Esophagus (tissue), 2 donors: ENCODE measurements around the gene TIMM13. TPM values are rescaled to one million over a fixed set of nuclear protein-coding genes. Genes with fewer than 3 reads are reported as not detected.
A peak's percentile ranks its signal among the peaks of the same experiment; 100 is the strongest.
"Not testable (repeated sequence)": the region's sequence is repeated elsewhere in the genome, so short reads cannot be mapped to it uniquely, and the experiment has no call there.

Source experiments
- H3K27ac ChIP-seq, 2 donors: one replicate each; pipeline ENCODE4 v1.5.1; 2013; ENCODE audit warnings: low read depth in 2 of 2, mild to moderate bottlenecking in 2 of 2, inconsistent platforms in 1 of 2, low read length in 1 of 2, moderate library complexity in 1 of 2
- H3K27me3 ChIP-seq, 2 donors: one replicate each; pipeline ENCODE4 v1.6.1; 2013; ENCODE audit warnings: low read length in 2 of 2, control low read depth in 1 of 2, mild to moderate bottlenecking in 1 of 2; ENCODE audit not compliant: insufficient read depth in 2 of 2, control insufficient read depth in 1 of 2
- H3K36me3 ChIP-seq, 2 donors: one replicate each; pipeline ENCODE4 v1.6.1; 2013; ENCODE audit warnings: low read length in 1 of 2; ENCODE audit not compliant: control insufficient read depth in 2 of 2, insufficient read depth in 2 of 2
- H3K4me1 ChIP-seq, 2 donors: one replicate each; pipeline ENCODE4 v1.6.1; 2013; ENCODE audit warnings: low read length in 1 of 2; ENCODE audit not compliant: control insufficient read depth in 2 of 2, insufficient read depth in 2 of 2
- H3K4me3 ChIP-seq, 2 donors: one replicate each; pipeline ENCODE4 v1.5.1; 2013; ENCODE audit warnings: low read length in 2 of 2, mild to moderate bottlenecking in 2 of 2, low read depth in 1 of 2, moderate library complexity in 1 of 2
- H3K9me3 ChIP-seq, 2 donors: one replicate each; pipeline ENCODE4 v1.6.1; 2013; ENCODE audit warnings: mild to moderate bottlenecking in 2 of 2, low read depth in 1 of 2, low read length in 1 of 2, moderate library complexity in 1 of 2; ENCODE audit not compliant: control insufficient read depth in 2 of 2, insufficient read depth in 1 of 2
- WGBS, 2 donors: extraction: QIAGEN DNeasy Blood & Tissue Kit; methylation state at CpG; one replicate each; pipeline ENCODE4 v1.1.7; 2013; 5-methylcytosine and 5-hydroxymethylcytosine counted together
- polyA plus RNA-seq, 2 donors: library from polyadenylated mRNA; stranded (reverse); fragments of 200-250 nt; gene quantifications; one replicate each; pipeline ENCODE4 v1.2.3, GENCODE V29; 2013
- donor health status: healthy with polysubstance abuse.
- donor health status: Bipolar disorder and iron deficiency.

The TIMM13 gene
- 10 to 100 TPM; 52.0 to 86.8 TPM for polyA plus RNA-seq

- Histone ChIP-seq H3K36me3 (peaks cover 0 to 32% of the 10 kb centered on the region in 2 donors), H3K9me3 (no peaks in the 10 kb centered on the region), H3K27ac (peak within 1 kb of the TSS; percentile 95 to 99), H3K4me3 (peak within 1 kb of the TSS; percentile 90 to 91), H3K4me1 (peaks cover 10 to 21% of the 10 kb centered on the region in 2 donors), H3K27me3 (no peaks in the 10 kb centered on the region)
- WGBS, 2 donors = 0% methylated on average over 77 of the region's 77 CpGs
Observed at GRCh38 chr19:2427429-2428320, at the start of gene TIMM13. TSS of gene TIMM13 (minus strand) at chr19:2427586. CDS start at chr19:2427533, 53 bp downstream.

GRCh38 chr19:2476451-2477140, 49.2 kb upstream of the TIMM13 start:
- peak overlapping the region; percentile 94 to 97 for H3K27ac ChIP-seq
- WGBS, 2 donors = 1% methylated on average over 41 to 42 of the region's 42 CpGs
- H3K4me3 ChIP-seq = peak overlapping the region; percentile 90 to 91
- H3K9me3 ChIP-seq = peaks cover 0 to 2% of the 10 kb centered on the region in 2 donors
- H3K36me3 ChIP-seq = no peaks in the 10 kb centered on the region
- H3K4me1 ChIP-seq = peaks cover 0 to 5% of the 10 kb centered on the region in 2 donors
- H3K27me3 ChIP-seq = no peaks in the 10 kb centered on the region

DNA sequence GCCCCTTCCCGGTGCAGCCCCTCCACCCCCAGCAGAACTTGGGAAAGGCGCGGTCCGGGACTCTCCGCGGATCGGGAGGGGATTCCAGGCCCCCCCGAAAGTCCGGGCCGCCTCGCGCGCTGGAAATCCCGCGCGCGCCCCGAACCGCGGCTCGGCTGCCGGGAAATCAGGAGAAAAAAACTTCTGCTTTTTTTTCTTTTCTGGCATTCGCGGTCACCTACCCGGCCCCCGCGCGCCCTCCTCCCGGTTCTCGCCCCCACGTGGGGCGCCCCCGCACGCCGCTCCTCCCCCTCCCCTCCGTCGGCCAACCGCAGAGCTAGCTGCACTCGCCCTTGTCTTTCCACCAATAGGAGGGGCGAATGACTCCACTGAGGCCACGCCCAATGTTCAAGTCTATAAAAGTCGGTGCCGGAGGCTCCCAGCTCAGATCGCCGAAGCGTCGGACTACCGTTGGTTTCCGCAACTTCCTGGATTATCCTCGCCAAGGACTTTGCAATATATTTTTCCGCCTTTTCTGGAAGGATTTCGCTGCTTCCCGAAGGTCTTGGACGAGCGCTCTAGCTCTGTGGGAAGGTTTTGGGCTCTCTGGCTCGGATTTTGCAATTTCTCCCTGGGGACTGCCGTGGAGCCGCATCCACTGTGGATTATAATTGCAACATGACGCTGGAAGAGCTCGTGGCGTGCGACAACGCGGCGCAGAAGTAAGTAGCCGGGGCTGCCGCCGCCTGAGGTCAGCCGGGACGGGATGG, 48.5 kb upstream of the TIMM13 start, which contains the start of gene GADD45B:
Gene GADD45B (plus strand): TSS at position 426 of the 749 bp plus-strand sequence. CDS start 232 bp downstream, at position 658.
- no peaks in the 10 kb centered on the region for H3K27me3 ChIP-seq
- 0% methylated on average over 60 to 70 of the region's 70 CpGs for WGBS, 2 donors
- peaks cover 0 to 5% of the 10 kb centered on the region in 2 donors for H3K4me1 ChIP-seq
- peak within 1 kb of the TSS; percentile 90 to 91 for H3K4me3 ChIP-seq
- H3K9me3 ChIP-seq = no peaks in the 10 kb centered on the region
- no peaks in the 10 kb centered on the region for H3K36me3 ChIP-seq
- peak within 1 kb of the TSS; percentile 94 to 97 for H3K27ac ChIP-seq

DNA sequence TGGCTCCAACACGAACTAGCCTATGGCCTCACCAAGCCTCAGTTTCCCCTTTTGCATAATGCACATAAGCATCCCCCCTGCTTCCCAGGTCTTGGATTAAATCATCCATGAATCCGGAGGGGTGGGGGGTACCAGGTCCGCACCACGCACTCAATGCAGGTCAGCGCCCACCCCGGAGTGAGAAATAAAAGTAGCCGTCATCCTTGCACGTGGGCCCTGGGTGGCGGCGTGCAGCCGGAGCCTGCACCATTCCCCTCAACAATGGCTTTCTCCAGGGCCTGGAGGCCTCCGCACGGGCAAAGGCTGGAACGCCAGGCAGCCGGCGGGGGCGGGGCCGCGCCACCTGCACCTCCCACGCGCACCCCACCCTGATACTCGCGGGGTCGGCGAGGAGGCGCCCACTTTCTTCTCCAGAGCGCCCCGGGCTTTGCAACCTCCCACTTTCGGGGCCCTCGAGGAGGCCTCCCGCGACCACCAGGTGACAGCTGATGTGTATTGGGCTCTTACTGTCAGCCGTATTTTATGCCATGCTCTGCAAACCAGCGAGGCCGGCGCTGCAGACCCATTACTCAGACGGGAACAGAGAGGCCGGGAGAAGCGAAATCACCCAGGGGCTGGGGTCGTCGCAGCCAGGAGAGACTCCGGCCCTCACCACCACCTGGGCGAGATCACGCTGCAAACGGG, 47.8 kb upstream of the TIMM13 start:
- WGBS, 2 donors = 1% methylated on average over 45 of the region's 45 CpGs
- Histone ChIP-seq H3K4me1 (peaks cover 0 to 5% of the 10 kb centered on the region in 2 donors), H3K9me3 (no peaks in the 10 kb centered on the region), H3K4me3 (peak overlapping the region; percentile 57 to 91), H3K27me3 (no peaks in the 10 kb centered on the region), H3K27ac (peak overlapping the region; percentile 86 to 87), H3K36me3 (no peaks in the 10 kb centered on the region)

GRCh38 chr19:2474232-2475017, 47.0 kb upstream of the TIMM13 start:
- Histone ChIP-seq H3K27me3 (no peaks in the 10 kb centered on the region), H3K4me3 (peak overlapping the region; percentile 57 to 91), H3K4me1 (peaks cover 0 to 5% of the 10 kb centered on the region in 2 donors), H3K27ac (peak overlapping the region; percentile 86 to 87), H3K9me3 (no peaks in the 10 kb centered on the region), H3K36me3 (no peaks in the 10 kb centered on the region)
- 5 to 6% methylated on average over 58 to 60 of the region's 60 CpGs for WGBS, 2 donors

DNA sequence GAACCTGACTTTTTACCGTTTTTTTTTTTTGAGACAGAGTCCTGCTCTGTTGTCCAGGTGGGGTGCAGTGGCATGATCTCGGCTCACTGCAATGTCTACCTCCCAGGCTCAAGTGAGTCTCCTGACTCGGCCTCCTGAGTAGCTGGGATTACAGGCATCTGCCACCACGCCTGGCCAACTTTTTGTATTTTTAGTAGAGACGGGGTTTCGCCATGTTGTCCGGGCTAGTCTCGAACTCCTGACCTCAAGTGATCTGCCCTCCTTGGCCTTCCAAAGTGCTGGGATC, 42.5 kb upstream of the TIMM13 start:
- not testable (repeated sequence) for H3K36me3 ChIP-seq, H3K9me3 ChIP-seq, H3K27me3 ChIP-seq, H3K4me1 ChIP-seq, H3K27ac ChIP-seq, H3K4me3 ChIP-seq
- 85 to 87% methylated on average over 8 of the region's 8 CpGs for WGBS, 2 donors

DNA sequence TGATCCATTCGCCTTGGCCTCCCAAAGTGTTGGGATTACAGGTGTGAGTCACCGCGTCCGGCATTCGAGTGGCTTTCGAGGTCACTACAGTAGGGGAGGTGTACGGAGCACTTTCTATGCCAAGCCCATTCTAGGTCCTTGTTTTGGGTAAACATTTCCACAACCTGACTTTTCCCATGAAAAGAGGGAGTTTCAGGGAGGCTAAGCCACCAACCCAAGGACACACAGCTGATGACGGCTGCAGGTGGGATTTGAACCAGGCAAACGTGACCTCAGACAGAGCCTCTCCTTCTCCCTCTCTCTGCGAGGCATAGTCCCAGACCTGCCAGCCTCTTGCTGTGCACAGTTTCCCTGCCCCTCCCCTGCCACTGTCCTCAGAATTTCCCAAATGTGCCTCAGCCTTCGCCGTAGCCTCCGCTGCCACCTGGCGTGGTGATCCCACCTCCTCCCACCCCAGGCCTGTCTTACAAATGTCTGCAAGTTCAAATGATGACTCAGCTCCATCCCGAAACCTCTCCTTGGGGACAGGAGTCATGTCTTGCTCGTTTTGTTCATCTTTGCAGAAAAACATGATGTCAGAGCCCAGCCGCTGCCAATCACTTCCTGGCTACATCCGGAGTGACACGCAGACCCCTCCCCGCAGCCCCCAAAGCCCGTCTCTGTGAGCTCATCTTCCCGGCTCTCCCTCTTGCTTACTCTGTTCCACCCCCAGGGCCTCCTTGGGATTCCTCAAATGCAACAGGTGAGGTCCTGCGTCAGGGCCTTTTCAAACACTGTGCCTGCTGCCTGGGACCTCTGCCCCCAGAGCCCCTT, 41.9 kb upstream of the TIMM13 start:
- Histone ChIP-seq H3K27ac (no peak overlapping the region), H3K4me3 (no peak overlapping the region), H3K4me1 (no peaks in the 10 kb centered on the region), H3K27me3 (no peaks in the 10 kb centered on the region), H3K36me3 (no peaks in the 10 kb centered on the region), H3K9me3 (no peaks in the 10 kb centered on the region)
- WGBS, 2 donors = 43 to 50% methylated on average over 23 of the region's 23 CpGs

GRCh38 chr19:2468596-2468995, 41.2 kb upstream of the TIMM13 start:
- Histone ChIP-seq H3K27me3 (no peaks in the 10 kb centered on the region), H3K36me3 (no peaks in the 10 kb centered on the region), H3K9me3 (no peaks in the 10 kb centered on the region), H3K27ac (no peak overlapping the region), H3K4me1 (no peaks in the 10 kb centered on the region), H3K4me3 (no peak overlapping the region)
- 80 to 83% methylated on average over 11 to 12 of the region's 12 CpGs for WGBS, 2 donors
